NT2/D1 (cell line): ENCODE data around the gene AP3D1.

ENCODE experiments used
- DNase-seq: peaks from one replicate; pipeline ENCODE4 v3.0.0-alpha.2; 2011; ENCODE audit warnings: low read depth, low spot score
- H3K27me3 ChIP-seq: 2 replicates; pipeline ENCODE4 v1.6.0; 2011; ENCODE audit warnings: mild to moderate bottlenecking; ENCODE audit not compliant: insufficient read length, insufficient read depth
- H3K36me3 ChIP-seq: 2 replicates; pipeline ENCODE4 v1.6.1; 2011; ENCODE audit warnings: mild to moderate bottlenecking, low read length, mixed read lengths; ENCODE audit not compliant: insufficient read depth, insufficient read length
- H3K4me1 ChIP-seq: 2 replicates; pipeline ENCODE4 v1.5.1; 2011; ENCODE audit not compliant: insufficient read depth, insufficient read length
- H3K4me3 ChIP-seq: 2 replicates; pipeline ENCODE4 v1.5.1; 2011; ENCODE audit warnings: low read depth; ENCODE audit not compliant: insufficient read length
- H3K9ac ChIP-seq: 2 replicates; pipeline ENCODE4 v1.6.0; 2011; ENCODE audit warnings: low read depth; ENCODE audit not compliant: insufficient read length
- H3K9me3 ChIP-seq: 2 replicates; pipeline ENCODE4 v1.5.1; 2011; ENCODE audit warnings: mild to moderate bottlenecking, low read length; ENCODE audit not compliant: insufficient read depth
- SUZ12 ChIP-seq: IDR thresholded peaks from 2 replicates; pipeline ENCODE4 v1.6.1; 2011; ENCODE audit not compliant: insufficient read length, insufficient read depth; ENCODE audit errors: extremely low read depth
- YY1 ChIP-seq: IDR thresholded peaks from 2 replicates; pipeline ENCODE4 v1.6.1; 2011; ENCODE audit not compliant: insufficient read length, insufficient read depth
- ZNF274 ChIP-seq: IDR thresholded peaks from 2 replicates; pipeline ENCODE4 v1.6.1; 2011; ENCODE audit warnings: mild to moderate bottlenecking, low read depth, low read length

AP3D1 gene

DNA sequence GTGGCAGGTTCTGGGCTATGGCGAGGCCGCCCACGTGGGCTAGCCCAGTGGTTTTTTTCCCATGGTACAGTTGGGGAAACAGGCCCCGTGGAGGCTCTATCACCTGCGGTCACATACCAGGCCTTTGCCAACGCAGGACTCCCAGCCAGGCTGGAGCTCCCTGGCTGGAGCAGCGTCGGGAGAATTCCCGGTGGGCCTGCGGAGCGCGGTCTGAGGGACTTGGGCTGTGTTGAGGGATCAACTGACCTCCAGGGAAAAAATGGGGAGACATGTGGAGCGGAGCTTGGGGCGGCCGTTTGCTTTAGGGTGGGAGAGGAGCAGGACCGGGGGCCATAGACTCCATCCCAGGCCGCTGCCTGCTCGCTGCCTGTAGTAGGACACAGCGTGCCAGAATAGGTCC is 28.7 kb upstream of the AP3D1 start:
- peaks cover 58% of the 10 kb centered on the region for H3K36me3 ChIP-seq
- no peaks in the 10 kb centered on the region for H3K27me3 ChIP-seq
- no peak overlapping the region for H3K4me3 ChIP-seq
- DNase-seq = no peak
- peak overlapping the region; percentile 1 for H3K9ac ChIP-seq
- H3K9me3 ChIP-seq = no peaks in the 10 kb centered on the region
- H3K4me1 ChIP-seq = peaks cover 35% of the 10 kb centered on the region
- no peak for TF ChIP-seq YY1

DNA sequence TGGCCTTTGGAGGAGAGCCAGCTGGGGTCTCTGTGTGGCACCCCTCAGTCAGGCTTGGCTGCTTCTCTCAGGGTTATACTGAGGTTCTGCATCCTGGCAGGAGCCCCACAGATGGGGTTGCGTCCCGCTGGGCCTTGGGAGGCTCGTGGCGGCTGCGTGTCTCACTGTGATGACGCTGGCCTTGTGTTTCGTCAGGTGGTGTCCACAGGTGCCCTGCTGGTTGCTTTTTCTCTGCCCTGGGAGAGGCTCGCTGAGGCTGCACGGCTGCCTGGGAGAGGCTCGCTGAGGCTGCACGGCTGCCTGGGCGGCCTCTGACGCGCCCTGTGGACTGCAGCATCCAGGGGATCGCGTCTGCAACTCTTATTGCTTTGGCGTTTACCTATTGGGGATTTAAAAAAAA is 27.7 kb upstream of the AP3D1 start:
- Histone ChIP-seq H3K4me3 (no peak overlapping the region), H3K9me3 (no peaks in the 10 kb centered on the region), H3K4me1 (peaks cover 29% of the 10 kb centered on the region), H3K27me3 (no peaks in the 10 kb centered on the region), H3K36me3 (peaks cover 50% of the 10 kb centered on the region), H3K9ac (no peak overlapping the region)
- TF ChIP-seq ZNF274 = no peak
- no peak for TF ChIP-seq SUZ12
- no peak for TF ChIP-seq YY1
- no peak for DNase-seq

DNA sequence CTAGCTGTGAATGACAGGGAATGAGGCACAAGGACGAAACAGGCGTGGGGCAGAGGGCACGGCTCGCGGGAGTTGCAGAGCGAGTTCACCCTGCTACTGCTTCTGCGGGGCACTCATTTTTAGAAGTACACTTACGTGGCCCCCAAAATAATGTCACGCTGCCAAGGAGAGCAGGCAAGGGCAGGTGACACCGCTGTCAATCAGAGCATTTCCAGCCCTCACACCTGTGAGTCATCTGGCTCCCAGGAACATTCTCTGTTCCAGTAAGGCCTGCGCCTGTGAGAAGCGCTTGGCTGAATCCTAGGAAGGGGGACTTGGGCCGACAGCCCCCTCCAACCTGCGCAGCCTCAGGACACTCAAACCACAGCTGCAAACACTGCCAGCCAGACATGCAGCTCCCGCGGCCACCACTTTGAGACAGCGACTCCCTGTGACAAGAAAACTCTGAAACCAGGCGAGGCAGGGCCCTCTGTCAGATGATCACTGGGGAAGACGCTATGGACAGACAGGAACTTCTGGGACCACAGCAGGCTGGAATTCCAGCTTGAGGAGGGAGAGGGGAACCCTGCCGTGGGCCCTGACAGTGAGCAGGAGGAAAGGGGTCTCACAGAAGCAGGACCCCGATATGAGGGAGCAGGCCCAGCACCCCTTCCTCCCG is 25.1 kb upstream of the AP3D1 start:
- H3K4me1 ChIP-seq = peaks cover 29% of the 10 kb centered on the region
- no peaks in the 10 kb centered on the region for H3K27me3 ChIP-seq
- no peak for DNase-seq
- TF ChIP-seq ZNF274 (no peak), YY1 (no peak), SUZ12 (no peak)
- H3K9me3 ChIP-seq = no peaks in the 10 kb centered on the region
- H3K4me3 ChIP-seq = no peak overlapping the region
- H3K9ac ChIP-seq = peak overlapping the region; percentile 8
- peaks cover 43% of the 10 kb centered on the region for H3K36me3 ChIP-seq

DNA sequence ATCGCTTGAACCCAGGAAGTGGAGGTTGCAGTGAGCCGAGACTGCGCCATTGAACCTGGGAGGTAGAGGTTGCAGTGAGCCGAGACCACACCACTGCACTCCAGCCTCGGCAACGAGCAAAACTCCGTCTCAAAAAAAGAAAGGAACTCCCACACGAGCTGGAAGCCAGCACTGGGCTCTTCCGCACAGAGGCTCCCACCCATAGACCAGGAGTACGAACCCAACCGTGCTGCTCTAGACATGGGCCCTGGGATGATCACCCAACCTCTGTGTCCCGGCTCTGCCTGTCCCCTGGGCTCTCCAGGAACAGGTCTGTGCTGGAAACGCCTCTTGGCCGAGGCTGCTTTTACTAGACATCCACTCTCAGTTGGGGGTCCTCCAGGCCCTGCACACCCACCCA is 24.4 kb upstream of the AP3D1 start:
- H3K4me3 ChIP-seq = no peak overlapping the region
- DNase-seq = no peak
- peaks cover 35% of the 10 kb centered on the region for H3K36me3 ChIP-seq
- H3K27me3 ChIP-seq = no peaks in the 10 kb centered on the region
- peaks cover 28% of the 10 kb centered on the region for H3K4me1 ChIP-seq
- TF ChIP-seq YY1 (no peak), SUZ12 (no peak), ZNF274 (no peak)
- no peaks in the 10 kb centered on the region for H3K9me3 ChIP-seq
- H3K9ac ChIP-seq = peak overlapping the region; percentile 2

DNA sequence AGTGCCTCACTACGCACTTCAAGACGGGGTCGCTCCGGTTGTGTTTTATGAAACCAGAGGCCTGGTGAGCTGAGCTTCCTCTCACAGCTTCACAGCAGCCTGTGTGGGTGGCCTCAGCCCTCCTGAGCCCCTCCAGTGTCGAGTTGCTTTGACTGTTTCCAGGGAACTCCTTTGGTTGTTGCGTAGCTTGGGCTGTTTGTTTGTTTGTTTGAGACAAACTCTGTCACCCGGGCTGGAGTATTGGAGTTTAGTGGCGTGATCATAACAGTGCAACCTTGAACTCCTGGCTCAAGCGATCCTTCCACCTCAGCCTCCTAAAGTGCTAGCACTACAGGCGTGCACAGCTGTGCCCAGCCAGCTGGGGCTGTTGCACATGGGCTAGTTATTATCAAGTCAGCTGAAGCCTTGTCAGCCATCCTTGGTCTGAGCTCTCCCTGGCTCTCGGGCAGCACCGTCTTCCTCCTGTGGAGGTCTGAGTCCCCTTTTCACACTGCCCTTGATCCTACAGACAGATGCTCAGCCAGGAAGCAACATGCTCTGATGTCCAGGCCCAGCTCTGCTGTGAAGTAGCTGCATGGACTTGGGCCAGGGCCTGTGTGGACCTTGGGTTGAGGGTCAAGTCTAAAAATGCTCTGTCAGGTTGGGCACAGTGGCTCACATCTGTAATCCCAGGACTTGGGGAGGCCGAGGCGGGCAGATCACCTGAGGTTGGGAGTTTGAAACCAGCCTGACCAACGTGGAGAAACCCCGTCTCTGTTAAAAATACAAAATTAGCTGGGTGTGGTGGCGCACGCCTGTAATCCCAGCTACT is 22.6 kb upstream of the AP3D1 start:
- TF ChIP-seq ZNF274 (no peak), YY1 (no peak), SUZ12 (no peak)
- no peak for DNase-seq
- Histone ChIP-seq H3K9ac (peak overlapping the region; percentile 53), H3K9me3 (no peaks in the 10 kb centered on the region), H3K4me1 (peaks cover 35% of the 10 kb centered on the region), H3K27me3 (no peaks in the 10 kb centered on the region), H3K4me3 (no peak overlapping the region), H3K36me3 (peaks cover 28% of the 10 kb centered on the region)

DNA sequence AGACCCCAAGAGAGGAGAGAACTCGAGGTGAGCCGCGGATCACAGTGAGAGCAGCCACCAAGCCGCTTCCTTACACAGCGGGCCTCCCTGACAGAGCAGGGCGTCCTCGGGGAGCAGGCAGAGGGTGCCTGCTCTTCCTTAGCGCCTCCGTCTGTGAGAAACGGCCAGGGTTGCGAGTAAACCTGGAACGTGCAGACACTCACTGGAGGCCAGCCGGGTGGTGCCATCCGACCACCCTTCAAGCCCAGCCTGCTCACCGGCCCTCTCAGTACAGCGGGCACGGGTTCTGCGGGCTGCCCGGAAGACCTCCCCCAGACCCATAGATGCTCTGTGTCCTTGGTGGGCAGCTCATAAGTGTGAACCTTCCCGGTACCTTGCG is 22.0 kb upstream of the AP3D1 start:
- TF ChIP-seq ZNF274 (no peak), YY1 (no peak), SUZ12 (no peak)
- Histone ChIP-seq H3K9ac (peak overlapping the region; percentile 53), H3K27me3 (no peaks in the 10 kb centered on the region), H3K4me1 (peaks cover 37% of the 10 kb centered on the region), H3K36me3 (peaks cover 25% of the 10 kb centered on the region), H3K9me3 (no peaks in the 10 kb centered on the region), H3K4me3 (no peak overlapping the region)
- no peak for DNase-seq

DNA sequence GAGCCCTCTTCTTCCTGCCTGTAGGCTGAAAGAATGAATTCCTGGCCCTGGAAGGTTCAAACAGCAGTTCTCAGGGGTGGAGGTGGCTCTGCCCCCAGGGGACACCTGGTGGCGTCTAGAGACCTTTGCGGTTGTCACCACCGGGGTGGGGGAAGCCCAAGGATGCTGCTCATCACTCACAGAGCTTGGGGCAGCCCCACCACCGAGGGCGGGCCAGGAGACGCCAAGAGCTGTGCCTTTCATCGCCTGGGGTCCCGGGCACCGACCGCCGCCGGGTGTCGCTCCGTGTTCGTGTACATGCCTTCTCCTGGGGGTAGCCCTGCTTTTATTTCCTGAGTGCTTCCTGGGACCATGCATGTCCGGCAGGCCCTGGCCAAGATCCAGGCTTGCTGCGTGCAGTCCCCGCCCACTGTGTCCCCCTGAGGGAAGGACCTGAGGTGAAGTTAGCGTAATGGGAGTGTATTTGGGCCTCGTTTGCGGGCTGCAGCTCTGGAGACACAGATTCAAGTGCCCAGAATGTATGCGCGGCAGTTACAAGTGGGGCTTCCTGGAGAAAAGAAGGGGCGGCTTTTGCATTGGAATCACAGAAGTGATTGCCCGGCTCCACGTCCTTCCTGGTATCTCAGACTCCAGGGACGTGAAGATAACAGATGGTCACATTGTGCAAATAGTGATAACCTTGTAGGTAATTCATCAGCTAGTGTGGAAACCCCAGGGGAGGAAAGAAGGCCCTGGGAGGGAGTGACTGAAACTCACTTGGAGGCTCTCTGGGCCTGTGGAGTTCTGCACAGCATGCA is 20.2 kb upstream of the AP3D1 start:
- Histone ChIP-seq H3K36me3 (peaks cover 23% of the 10 kb centered on the region), H3K27me3 (no peaks in the 10 kb centered on the region), H3K4me1 (peaks cover 34% of the 10 kb centered on the region), H3K9me3 (no peaks in the 10 kb centered on the region), H3K9ac (peak overlapping the region; percentile 47), H3K4me3 (no peak overlapping the region)
- DNase-seq = no peak
- TF ChIP-seq ZNF274 = no peak
- TF ChIP-seq SUZ12 = no peak
- TF ChIP-seq YY1 = no peak
